Right cardiac atrium (tissue), 5 donors: ENCODE measurements around the gene SF3B5. TPM values are rescaled to one million over a fixed set of nuclear protein-coding genes. Genes with fewer than 3 reads are reported as not detected.

Experiments used
- ATAC-seq, 2 donors: fragments of 200-7000 bp; cut with Tn5 transposase; one replicate each; pipeline versions ENCODE4 v1.8.0 to v1.9.1; 2020; ENCODE audit warnings: moderate library complexity in 2 of 2, mild to moderate bottlenecking in 1 of 2
- DNase-seq, 3 donors: peaks; one replicate each; pipeline ENCODE4 v3.0.0-alpha.2; 2020
- H3K27ac ChIP-seq: one replicate; pipeline ENCODE4 v1.5.1; 2013; ENCODE audit warnings: mild to moderate bottlenecking, low read length, control low read depth, moderate library complexity
- H3K27me3 ChIP-seq: one replicate; pipeline ENCODE4 v1.6.1; 2013; ENCODE audit not compliant: control insufficient read depth, insufficient read depth
- H3K4me1 ChIP-seq: one replicate; pipeline ENCODE4 v1.6.1; 2013; ENCODE audit warnings: low read length; ENCODE audit not compliant: control insufficient read depth, insufficient read depth
- H3K4me3 ChIP-seq: one replicate; pipeline ENCODE4 v1.5.1; 2013; ENCODE audit warnings: low read length, control low read depth
- H3K9me3 ChIP-seq: one replicate; pipeline ENCODE4 v1.6.1; 2013; ENCODE audit warnings: low read length; ENCODE audit not compliant: control insufficient read depth
- whole genome bisulfite sequencing: extraction: QIAGEN DNeasy Blood & Tissue Kit; methylation state at CpG from one replicate; pipeline ENCODE4 v1.1.7; 2013; 5-methylcytosine and 5-hydroxymethylcytosine counted together
- intact Hi-C, 4 donors: fragments of 100-400 bp; cut with DNase I; formaldehyde crosslinking; loops; one replicate each; pipeline versions ENCODE4 v1.11.0 to v1.14.0; 2022 to 2023
- long read RNA-seq, 4 donors: library from polyadenylated mRNA; unstranded; transcript quantifications; one replicate each; pipeline ENCODE4 v2.0.0, GENCODE V29; 2020 to 2021
- polyA plus RNA-seq: library from polyadenylated mRNA; stranded (reverse); fragments of 200-250 nt; gene quantifications from one replicate; pipeline ENCODE4 v1.2.3, GENCODE V29; 2013
- total RNA-seq, 4 donors: library from RNA; stranded (reverse); fragmentation: NEBNext Ultra II Directional; extraction: Animal tissue kit (Norgen Biotek cat#: 25700); gene quantifications; one replicate each; pipeline ENCODE4 v1.2.1, GENCODE V29; 2021
- donor health status: healthy with polysubstance abuse.
- donor health status: DM: no; HTN: yes; CAD: no.
- donor health status: DM: no; HTN: no; CAD: no.
- donor health status: DM: no; HTN: yes; CAD: no; lungs with severe emphysema.
- donor health status: DM: yes; HTN: yes; CAD: no.

SF3B5 gene
- total RNA-seq (100 to 1,000 TPM; 108 to 134 (median 119) TPM), polyA plus RNA-seq (173 TPM)
- long read RNA-seq, donor 1, transcript SF3B5-201 (1 exons, 693 nt), result major isoform, 43 of 43 reads
- long read RNA-seq, donor 1, partial matches to known transcripts, result 0 of 43 reads
- long read RNA-seq, donor 1, other reads (novel, unspliced or antisense), result 0 of 43 reads
- long read RNA-seq, donor 2, transcript SF3B5-201 (1 exons, 693 nt), result major isoform, 35 of 35 reads
- long read RNA-seq, donor 2, partial matches to known transcripts, result 0 of 35 reads
- long read RNA-seq, donor 2, other reads (novel, unspliced or antisense), result 0 of 35 reads
- long read RNA-seq, donor 3, transcript SF3B5-201 (1 exons, 693 nt), result major isoform, 16 of 16 reads
- long read RNA-seq, donor 3, partial matches to known transcripts, result 0 of 16 reads
- long read RNA-seq, donor 3, other reads (novel, unspliced or antisense), result 0 of 16 reads
- long read RNA-seq, donor 4, transcript SF3B5-201 (1 exons, 693 nt), result major isoform, 23 of 23 reads
- long read RNA-seq, donor 4, partial matches to known transcripts, result 0 of 23 reads
- long read RNA-seq, donor 4, other reads (novel, unspliced or antisense), result 0 of 23 reads

DNA sequence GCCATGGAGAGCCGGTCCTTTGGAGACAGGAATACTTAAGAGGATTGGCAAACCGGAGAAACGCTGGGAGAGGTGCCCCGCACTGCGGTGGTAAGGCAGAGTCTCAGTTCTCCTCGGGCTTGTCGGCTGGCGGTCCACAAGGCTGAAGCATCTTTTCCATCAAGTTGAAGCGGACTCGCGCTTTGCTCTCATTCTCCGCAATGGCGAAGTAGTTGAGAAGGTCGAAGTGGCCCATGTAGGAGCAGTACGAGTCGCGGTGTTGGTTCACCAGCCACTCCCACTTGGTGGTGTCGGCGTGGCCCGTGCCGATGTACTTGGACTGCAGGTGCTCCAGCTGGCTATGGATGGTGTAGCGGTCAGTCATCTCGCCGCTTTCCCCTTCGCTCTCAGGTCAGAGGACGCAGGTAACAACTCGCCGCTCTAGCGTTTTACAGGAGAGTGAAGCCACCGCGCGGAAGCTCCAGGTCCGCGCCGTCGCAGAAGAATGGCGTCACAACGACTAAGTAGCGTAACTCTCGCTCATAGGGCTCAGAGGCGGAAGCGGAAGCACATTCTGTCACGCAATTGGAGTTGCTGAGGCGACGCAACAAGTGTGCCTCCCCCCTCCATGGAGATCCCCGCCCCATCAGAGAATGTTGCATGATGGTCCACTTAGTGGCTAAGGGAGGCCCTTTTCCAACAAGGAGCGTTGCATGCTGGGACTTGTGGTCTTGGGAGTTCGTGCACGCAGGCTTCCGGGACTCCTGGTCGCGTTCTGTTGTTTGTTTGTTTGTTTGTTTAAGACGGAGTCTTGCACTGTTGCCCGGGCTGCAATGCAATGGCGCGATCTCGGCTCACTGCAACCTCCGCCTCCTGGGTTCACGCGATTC, at the start of gene SF3B5:
TSS of gene SF3B5 (minus strand) at position 440 of the 869 bp plus-strand sequence. CDS start at position 364, 76 bp downstream.
- under 1% methylated on average over 60 of the region's 60 CpGs for WGBS
- intact Hi-C loops, result no loop called here
- H3K4me1 ChIP-seq, result peaks cover 5% of the 10 kb centered on the region
- H3K27ac ChIP-seq, result peak within 1 kb of the TSS; percentile 77
- peak; percentile 100 for ATAC-seq
- H3K4me3 ChIP-seq, result peak within 1 kb of the TSS; percentile 74
- no peaks in the 10 kb centered on the region for H3K27me3 ChIP-seq
- no peaks in the 10 kb centered on the region for H3K9me3 ChIP-seq
- DNase-seq, result peak; percentile 98 to 100 (median 99)

DNA sequence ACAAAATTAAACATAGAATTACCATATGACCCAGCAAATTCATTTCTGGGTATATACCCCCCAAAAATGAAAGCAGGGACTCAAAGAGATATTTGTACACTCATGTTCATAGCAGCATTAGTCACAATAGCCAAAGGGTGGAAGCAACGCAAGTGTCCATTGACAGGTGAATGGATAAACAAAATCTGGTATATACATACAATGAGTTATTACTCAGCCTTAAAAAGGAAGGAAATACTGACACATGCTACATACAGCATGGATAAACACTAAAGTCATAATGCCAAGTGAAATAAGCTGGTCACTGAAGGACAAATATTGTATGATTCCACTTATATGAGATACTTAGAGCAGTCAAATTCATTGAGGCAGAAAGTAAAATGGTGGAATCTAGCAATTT, 49.6 kb upstream of the SF3B5 start:
- WGBS, result 87% methylated on average over 1 of the region's 1 CpG
- no peaks in the 10 kb centered on the region for H3K4me1 ChIP-seq
- no peak overlapping the region for H3K4me3 ChIP-seq
- no peaks in the 10 kb centered on the region for H3K27me3 ChIP-seq
- DNase-seq (no peak), ATAC-seq (no peak)
- no peaks in the 10 kb centered on the region for H3K9me3 ChIP-seq
- intact Hi-C loops, result no loop called here
- H3K27ac ChIP-seq, result no peak overlapping the region

DNA sequence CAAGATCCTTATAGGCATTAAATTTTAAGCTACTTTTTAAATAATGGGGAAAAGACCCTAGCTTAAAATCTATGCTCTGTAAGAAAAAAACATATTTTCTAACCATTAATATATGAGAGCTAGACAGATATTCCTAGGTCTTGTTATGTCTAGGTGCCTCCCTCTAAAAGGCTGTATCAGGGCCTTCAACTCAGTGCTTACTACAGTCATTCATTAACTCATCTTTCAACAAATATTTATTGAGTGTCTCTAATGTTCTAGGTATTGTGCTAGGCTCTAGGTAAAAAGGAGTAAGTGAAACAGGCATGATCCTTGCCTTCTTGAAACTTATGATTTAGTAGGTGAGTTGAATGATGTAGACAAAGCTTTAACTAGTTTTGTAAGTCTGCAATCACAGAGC, 48.5 kb upstream of the SF3B5 start:
- H3K9me3 ChIP-seq, result no peaks in the 10 kb centered on the region
- H3K27ac ChIP-seq, result no peak overlapping the region
- intact Hi-C loops, result no loop called here
- no peaks in the 10 kb centered on the region for H3K27me3 ChIP-seq
- no peak overlapping the region for H3K4me3 ChIP-seq
- no peaks in the 10 kb centered on the region for H3K4me1 ChIP-seq
- no peak for DNase-seq
- ATAC-seq, result no peak

DNA sequence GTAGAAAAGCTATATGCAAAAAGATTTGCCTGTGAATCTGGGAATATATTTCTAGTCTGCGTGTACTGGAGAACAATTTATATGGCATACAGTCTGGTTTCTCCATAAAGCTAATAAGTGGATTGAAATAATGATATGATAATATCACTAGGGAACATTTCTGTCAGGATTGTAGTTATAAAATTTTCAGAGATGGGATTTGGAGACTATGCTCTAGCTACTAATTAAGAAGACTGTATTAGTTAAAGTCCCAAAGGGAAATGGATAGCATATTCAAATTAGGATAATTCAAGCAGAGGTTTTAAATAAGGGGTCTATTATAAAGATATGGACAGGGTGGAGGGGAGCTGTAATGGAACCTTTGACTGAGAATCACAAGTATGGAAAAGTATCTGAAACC, 47.7 kb upstream of the SF3B5 start:
- 98% methylated on average over 1 of the region's 1 CpG for WGBS
- Histone ChIP-seq H3K4me1 (no peaks in the 10 kb centered on the region), H3K27me3 (no peaks in the 10 kb centered on the region), H3K4me3 (no peak overlapping the region), H3K27ac (no peak overlapping the region), H3K9me3 (no peaks in the 10 kb centered on the region)
- ATAC-seq (no peak), DNase-seq (no peak)
- intact Hi-C loops, result no loop called here

DNA sequence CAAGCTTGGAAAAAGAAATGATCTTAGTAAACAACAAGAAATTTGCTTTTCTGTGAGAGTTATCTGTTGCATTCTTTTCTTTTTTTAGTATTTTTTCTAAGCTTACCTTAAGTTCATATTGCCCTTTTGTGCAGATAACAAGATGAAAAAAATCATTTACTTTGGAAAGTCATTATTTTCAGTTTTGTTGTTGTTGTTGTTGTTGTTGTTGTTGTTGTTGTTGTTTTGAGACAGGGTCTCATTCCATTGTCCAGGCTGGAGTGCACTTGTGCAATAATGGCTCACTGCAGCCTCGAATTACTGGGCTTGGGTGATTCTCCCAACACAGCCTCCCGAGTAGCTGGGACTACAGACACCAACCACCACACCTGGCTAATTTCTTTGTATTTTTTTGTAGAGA, 46.1 kb upstream of the SF3B5 start:
- ATAC-seq (no peak), DNase-seq (no peak)
- no peak overlapping the region for H3K27ac ChIP-seq
- WGBS, result 88% methylated on average over 2 of the region's 2 CpGs
- H3K4me3 ChIP-seq, result no peak overlapping the region
- no peaks in the 10 kb centered on the region for H3K9me3 ChIP-seq
- intact Hi-C loops, result no loop called here
- no peaks in the 10 kb centered on the region for H3K27me3 ChIP-seq
- H3K4me1 ChIP-seq, result no peaks in the 10 kb centered on the region

DNA sequence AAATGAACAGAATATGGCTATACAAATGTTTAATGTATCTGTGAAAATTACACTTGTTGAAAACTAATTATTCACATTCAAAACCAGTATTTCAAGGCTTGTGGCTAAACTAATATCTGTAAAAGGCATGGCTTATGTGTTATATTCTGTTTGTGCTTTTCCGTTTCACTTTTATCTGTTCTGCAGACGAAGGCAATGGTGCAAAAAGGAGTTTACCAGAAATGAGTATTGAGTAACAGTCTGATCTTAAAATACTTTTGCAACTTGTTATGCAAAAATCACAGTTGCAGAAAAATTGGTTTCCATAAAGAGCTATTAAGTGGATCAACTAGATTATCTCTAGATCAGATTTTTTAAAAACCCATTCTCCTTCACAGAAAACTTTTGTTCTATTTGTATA, 45.5 kb upstream of the SF3B5 start:
- no peaks in the 10 kb centered on the region for H3K27me3 ChIP-seq
- intact Hi-C loops, result no loop called here
- no peaks in the 10 kb centered on the region for H3K9me3 ChIP-seq
- H3K27ac ChIP-seq, result no peak overlapping the region
- DNase-seq, result no peak
- H3K4me1 ChIP-seq, result no peaks in the 10 kb centered on the region
- no peak for ATAC-seq
- no peak overlapping the region for H3K4me3 ChIP-seq
- 80% methylated on average over 2 of the region's 2 CpGs for WGBS

DNA sequence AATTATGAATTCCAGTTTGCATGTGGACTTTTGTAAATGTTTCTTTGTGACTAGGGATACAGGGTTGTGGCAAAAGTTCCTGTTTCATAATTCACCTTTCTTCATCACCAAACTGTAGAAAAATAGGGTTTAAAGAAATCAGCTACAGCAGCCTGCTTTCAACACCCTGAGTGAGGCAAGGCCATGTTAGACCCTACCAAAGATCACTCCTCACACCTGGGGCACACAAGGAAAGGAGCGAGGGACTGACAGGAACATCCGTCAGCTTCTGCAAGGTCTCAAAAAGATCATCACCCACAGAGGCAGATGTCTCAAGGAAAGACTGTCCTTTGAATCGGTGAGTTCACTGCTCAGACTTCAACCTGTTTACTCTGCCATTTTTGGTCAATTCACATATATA, 44.4 kb upstream of the SF3B5 start:
- 91% methylated on average over 3 of the region's 3 CpGs for WGBS
- Histone ChIP-seq H3K27me3 (no peaks in the 10 kb centered on the region), H3K27ac (no peak overlapping the region), H3K9me3 (no peaks in the 10 kb centered on the region), H3K4me3 (no peak overlapping the region), H3K4me1 (no peaks in the 10 kb centered on the region)
- intact Hi-C loops, result no loop called here
- no peak for ATAC-seq
- no peak for DNase-seq

DNA sequence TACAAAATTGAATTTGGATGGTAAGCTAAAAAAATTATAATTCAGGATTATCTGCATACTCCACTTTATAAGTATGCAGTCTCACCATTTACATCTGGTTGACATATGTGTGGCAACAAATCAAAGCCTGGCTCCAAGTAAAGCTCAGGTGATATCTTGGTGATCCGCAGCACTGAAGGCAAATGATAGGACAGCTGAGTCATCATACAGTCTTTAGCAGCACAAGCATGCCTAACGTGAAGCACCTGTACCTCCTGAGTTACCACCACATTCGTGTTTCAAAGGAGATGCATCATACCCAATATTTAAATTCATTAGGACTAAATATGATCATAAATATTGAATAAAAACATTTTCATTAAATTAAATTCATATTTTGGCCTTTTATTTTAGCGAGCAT, 43.2 kb upstream of the SF3B5 start:
- H3K27ac ChIP-seq, result no peak overlapping the region
- WGBS, result 87% methylated on average over 4 of the region's 4 CpGs
- intact Hi-C loops, result no loop called here
- no peak overlapping the region for H3K4me3 ChIP-seq
- no peaks in the 10 kb centered on the region for H3K27me3 ChIP-seq
- DNase-seq (no peak), ATAC-seq (no peak)
- no peaks in the 10 kb centered on the region for H3K4me1 ChIP-seq
- H3K9me3 ChIP-seq, result no peaks in the 10 kb centered on the region

DNA sequence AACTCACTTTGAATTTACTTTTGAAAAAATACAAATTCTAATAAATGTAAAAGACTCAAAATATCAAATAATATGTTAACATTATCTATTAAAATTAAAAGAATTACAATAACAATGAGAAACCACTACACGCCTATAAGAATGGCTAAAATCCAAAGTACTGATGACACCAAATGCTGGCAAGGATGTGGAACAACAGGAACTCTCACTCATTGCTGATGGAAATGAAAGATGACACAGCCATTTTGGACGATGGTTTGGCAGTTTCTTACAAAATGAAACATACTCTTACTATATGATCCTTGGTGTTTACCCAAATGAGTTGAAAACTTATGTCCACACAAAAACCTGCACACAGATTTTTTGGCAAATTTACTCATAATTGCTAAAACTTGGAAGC, 39.4 kb upstream of the SF3B5 start:
- H3K27ac ChIP-seq, result no peak overlapping the region
- H3K27me3 ChIP-seq, result no peaks in the 10 kb centered on the region
- no peak for DNase-seq
- H3K4me1 ChIP-seq, result no peaks in the 10 kb centered on the region
- no peaks in the 10 kb centered on the region for H3K9me3 ChIP-seq
- H3K4me3 ChIP-seq, result no peak overlapping the region
- WGBS, result 59% methylated on average over 2 of the region's 2 CpGs
- intact Hi-C loops, result no loop called here
- no peak for ATAC-seq

DNA sequence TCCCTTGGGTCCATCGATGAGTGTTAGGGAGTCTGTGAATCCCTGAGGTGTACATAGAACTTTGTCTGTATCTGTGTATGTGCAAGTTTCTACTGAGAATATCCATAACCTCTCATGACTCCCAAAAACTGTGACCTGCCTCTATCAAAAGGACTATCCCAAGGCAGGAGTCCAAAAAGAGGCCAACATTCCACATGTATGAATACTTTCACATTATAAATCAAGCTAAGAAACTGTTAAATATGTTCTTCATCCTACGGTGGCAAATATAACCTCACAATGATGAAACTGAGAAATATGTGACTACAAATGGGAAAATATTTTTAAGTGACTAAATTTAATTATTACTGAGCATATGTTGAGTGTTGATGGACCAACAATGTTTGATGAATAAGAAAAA, 38.8 kb upstream of the SF3B5 start:
- ATAC-seq (no peak), DNase-seq (no peak)
- Histone ChIP-seq H3K27me3 (no peaks in the 10 kb centered on the region), H3K9me3 (no peaks in the 10 kb centered on the region), H3K4me1 (no peaks in the 10 kb centered on the region), H3K27ac (no peak overlapping the region), H3K4me3 (no peak overlapping the region)
- 91% methylated on average over 2 of the region's 2 CpGs for WGBS
- intact Hi-C loops, result no loop called here

DNA sequence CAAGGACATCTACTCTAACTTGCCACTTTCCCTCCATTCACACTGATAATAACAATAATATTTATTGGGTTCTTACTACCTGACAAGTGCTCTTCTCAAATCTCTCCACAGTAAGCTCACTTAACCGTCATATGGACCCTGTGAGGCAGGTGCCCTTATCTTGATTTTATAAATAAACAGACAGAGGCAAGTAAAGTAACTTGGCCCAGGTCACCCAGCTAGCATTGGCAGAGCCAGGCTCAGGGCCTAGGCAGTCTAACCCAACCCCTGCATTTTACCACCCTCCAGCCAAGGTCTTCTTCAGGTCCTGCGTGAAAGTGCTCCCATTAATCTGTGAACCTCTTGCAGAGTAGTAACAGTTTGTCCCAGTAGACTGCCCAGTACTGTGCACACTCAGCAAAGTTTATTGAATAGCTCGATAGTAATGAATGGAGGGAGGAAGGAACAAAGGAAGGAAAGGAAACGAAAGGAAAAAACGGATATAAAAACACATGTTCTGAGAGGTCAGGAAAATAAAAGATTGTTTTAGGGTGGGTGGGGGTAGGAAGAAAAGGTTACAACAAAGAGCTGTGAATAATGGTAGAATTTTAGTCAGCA, 38.0 kb upstream of the SF3B5 start:
- 72% methylated on average over 5 of the region's 5 CpGs for WGBS
- intact Hi-C loops, result no loop called here
- Histone ChIP-seq H3K27ac (no peak overlapping the region), H3K27me3 (no peaks in the 10 kb centered on the region), H3K9me3 (no peaks in the 10 kb centered on the region), H3K4me3 (no peak overlapping the region), H3K4me1 (no peaks in the 10 kb centered on the region)
- ATAC-seq (no peak), DNase-seq (no peak)
